Measurements from ENCODE around the gene ZNF160. TPM values are rescaled to one million over a fixed set of nuclear protein-coding genes. Genes with fewer than 3 reads are reported as not detected.

ZNF160 gene
- 47.6 and 59.7 TPM in 2 replicates for total RNA-seq

GRCh38 chr19:53103234-53104203 lies at the start of gene ZNF160:
ZNF160 (minus strand) TSS chr19:53103422; CDS start chr19:53086276, 17,146 bp downstream.

DNA sequence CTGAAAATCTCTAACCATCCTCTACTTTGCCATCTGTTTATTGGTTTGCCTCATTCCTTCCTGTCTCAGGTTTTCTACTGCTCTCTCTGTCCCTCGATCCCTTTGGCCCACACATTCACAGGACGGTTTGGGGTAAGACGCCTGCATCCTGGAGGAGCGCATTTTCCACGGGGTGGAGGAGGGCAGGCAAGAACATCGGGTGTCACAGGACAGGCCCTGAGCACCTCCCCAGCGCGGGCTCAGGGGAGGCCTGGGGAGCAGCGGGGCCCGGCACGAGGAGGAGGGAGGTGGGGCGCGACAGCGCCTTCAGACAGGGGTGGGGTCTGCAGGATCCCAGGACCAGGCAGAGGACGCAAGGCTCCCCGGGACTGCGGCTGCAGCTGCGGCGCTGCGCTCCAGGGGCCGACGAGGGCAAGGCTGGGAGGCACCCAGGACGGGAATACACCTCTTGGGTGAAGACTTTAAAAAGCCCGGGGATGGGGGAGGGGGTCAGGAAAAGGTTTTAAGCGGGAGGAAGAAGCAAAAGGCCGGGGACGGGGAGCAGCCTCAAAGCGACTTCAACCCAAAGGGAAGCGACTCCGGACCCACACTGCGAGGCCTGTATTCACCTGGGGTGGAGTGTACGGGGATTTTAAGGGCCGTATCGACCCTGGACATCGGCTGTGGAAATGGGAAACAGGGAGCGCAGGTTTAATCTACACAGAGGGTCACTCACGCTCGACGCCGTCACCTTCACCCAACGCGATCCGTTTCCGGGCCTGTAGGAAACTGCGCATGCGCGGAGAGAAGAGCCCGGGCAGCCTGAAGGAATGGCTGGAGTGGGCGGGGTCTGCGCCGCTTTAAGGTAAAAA lies 29.1 kb upstream of the ZNF160 start, which contains the start of gene ZNF415:
ZNF415 (minus strand) TSS at position 770 of the 851 bp plus-strand sequence. CDS start 10,234 bp downstream, outside the sequence.

Other genes starting within 250 kb of the ZNF160 start
- 24.3 and 29.9 TPM in 2 replicates for gene ZNF468, start 245.8 kb downstream of the ZNF160 start, total RNA-seq
- 11.8 and 18.4 TPM in 2 replicates for gene ZNF320, start 205.8 kb downstream of the ZNF160 start, total RNA-seq
- gene ZNF888, start 180.0 kb downstream of the ZNF160 start, total RNA-seq, result 3.9 and 6.2 TPM in 2 replicates
- gene ZNF816, start 140.5 kb downstream of the ZNF160 start, total RNA-seq, result 7.7 and 12.8 TPM in 2 replicates
- not detected in 2 replicates for gene ERVV-1, start 89.5 kb downstream of the ZNF160 start, total RNA-seq
- gene ERVV-2, start 58.7 kb downstream of the ZNF160 start, total RNA-seq, result not detected in 2 replicates
- 10.1 and 18.5 TPM in 2 replicates for gene ZNF415, start 29.5 kb upstream of the ZNF160 start, total RNA-seq
- 11.0 and 12.0 TPM in 2 replicates for gene ZNF347, start 55.6 kb upstream of the ZNF160 start, total RNA-seq
- gene ZNF665, start 89.9 kb upstream of the ZNF160 start, total RNA-seq, result 3.0 and 6.5 TPM in 2 replicates
- gene ZNF677, start 151.5 kb upstream of the ZNF160 start, total RNA-seq, result 19.9 and 22.5 TPM in 2 replicates
- not detected in 2 replicates for gene VN1R2, start 154.9 kb upstream of the ZNF160 start, total RNA-seq
- not detected in 2 replicates for gene VN1R4, start 164.3 kb upstream of the ZNF160 start, total RNA-seq
- gene ZNF845, start 230.3 kb upstream of the ZNF160 start, total RNA-seq, result 9.0 and 11.1 TPM in 2 replicates